Chondrocyte (in vitro differentiated cells): ENCODE results near the gene HSD17B2. TPM values are rescaled to one million over a fixed set of nuclear protein-coding genes. Genes with fewer than 3 reads are reported as not detected.

Experiments used
- DNase-seq: peaks from one replicate; pipeline ENCODE4 v3.0.0; 2021; ENCODE audit warnings: mixed read lengths, low spot score
- H3K27ac Mint-ChIP-seq: one replicate; pipeline ENCODE4 v1.8.0; 2021; ENCODE audit warnings: mild to moderate bottlenecking, moderate library complexity, mixed read lengths; ENCODE audit not compliant: unreplicated experiment
- H3K27me3 Mint-ChIP-seq: 2 replicates; pipeline ENCODE4 v1.8.0; 2021; ENCODE audit warnings: low read depth, mixed read lengths
- H3K36me3 Mint-ChIP-seq: 2 replicates; pipeline ENCODE4 v1.8.0; 2021; ENCODE audit warnings: low read depth, mixed read lengths
- H3K4me1 Mint-ChIP-seq: 2 replicates; pipeline ENCODE4 v1.8.0; 2021; ENCODE audit warnings: low read depth, mild to moderate bottlenecking, mixed read lengths
- H3K4me3 Mint-ChIP-seq: one replicate; pipeline ENCODE4 v1.8.0; 2021; ENCODE audit warnings: mild to moderate bottlenecking, moderate library complexity, mixed read lengths; ENCODE audit not compliant: unreplicated experiment
- H3K9me3 Mint-ChIP-seq: 2 replicates; pipeline ENCODE4 v1.8.0; 2021; ENCODE audit warnings: low read depth, mixed read lengths
- total RNA-seq: library from RNA; stranded (reverse); gene quantifications from 3 replicates; pipeline ENCODE4 v1.2.1, GENCODE V29; 2021
- TF ChIP-seq, protein P1 (sequence below): fragments of 200-600 bp; sonication (generic); IDR thresholded peaks from 2 replicates; pipeline ENCODE4 v1.5.0; 2021; ENCODE audit warnings: antibody characterized with exemption, mild to moderate bottlenecking, moderate library complexity

HSD17B2 gene
- total RNA-seq, 1 donor from 2014 or later: not detected

DNA sequence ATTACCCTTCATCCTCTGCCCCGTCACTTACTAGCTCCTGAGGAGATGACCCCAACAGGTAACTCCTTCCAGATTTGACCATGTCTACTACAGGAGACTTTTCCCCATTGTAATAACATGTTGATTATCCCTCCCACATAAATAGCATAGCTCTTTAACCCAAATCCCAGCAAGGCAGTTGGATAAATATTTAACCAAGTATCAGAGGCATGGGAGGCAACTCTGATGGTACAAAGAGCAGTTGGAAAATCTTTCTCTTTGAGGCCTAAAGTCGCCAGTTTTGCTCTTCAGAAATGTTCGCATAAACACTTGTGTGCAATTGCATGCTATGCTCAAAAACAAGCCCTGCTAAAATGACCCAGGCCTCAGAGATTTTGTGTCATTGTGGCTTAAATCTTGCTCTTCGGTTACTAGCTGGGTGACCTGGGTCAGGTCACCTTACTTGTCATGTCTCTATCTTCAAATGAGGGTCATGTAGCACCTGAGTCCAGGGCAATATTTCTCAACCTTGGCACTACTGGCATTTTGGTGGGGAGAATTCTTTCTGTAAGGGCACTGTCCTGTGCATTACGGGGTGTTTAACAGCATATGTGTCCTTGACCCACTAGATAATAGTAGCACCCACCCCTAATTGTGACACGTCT lies 48.8 kb downstream of the HSD17B2 start:
- H3K4me3 Mint-ChIP-seq: no peak overlapping the region

GRCh38 chr16:82085011-82085779 lies 50.1 kb downstream of the HSD17B2 start:
- Mint-ChIP-seq H3K27me3 (peaks cover 25% of the 10 kb centered on the region), H3K36me3 (no peaks in the 10 kb centered on the region), H3K9me3 (no peaks in the 10 kb centered on the region), H3K4me3 (no peak overlapping the region), H3K27ac (no peak overlapping the region), H3K4me1 (no peaks in the 10 kb centered on the region)
- TF ChIP-seq, protein P1, sequence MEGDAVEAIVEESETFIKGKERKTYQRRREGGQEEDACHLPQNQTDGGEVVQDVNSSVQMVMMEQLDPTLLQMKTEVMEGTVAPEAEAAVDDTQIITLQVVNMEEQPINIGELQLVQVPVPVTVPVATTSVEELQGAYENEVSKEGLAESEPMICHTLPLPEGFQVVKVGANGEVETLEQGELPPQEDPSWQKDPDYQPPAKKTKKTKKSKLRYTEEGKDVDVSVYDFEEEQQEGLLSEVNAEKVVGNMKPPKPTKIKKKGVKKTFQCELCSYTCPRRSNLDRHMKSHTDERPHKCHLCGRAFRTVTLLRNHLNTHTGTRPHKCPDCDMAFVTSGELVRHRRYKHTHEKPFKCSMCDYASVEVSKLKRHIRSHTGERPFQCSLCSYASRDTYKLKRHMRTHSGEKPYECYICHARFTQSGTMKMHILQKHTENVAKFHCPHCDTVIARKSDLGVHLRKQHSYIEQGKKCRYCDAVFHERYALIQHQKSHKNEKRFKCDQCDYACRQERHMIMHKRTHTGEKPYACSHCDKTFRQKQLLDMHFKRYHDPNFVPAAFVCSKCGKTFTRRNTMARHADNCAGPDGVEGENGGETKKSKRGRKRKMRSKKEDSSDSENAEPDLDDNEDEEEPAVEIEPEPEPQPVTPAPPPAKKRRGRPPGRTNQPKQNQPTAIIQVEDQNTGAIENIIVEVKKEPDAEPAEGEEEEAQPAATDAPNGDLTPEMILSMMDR: no peak
- DNase-seq: no peak

More for the DNA sequence above, 48.8 kb downstream of the HSD17B2 start:
- no peak for DNase-seq
- no peak overlapping the region for H3K27ac Mint-ChIP-seq
- H3K4me1 Mint-ChIP-seq: no peaks in the 10 kb centered on the region
- H3K36me3 Mint-ChIP-seq: no peaks in the 10 kb centered on the region
- peaks cover 7% of the 10 kb centered on the region for H3K9me3 Mint-ChIP-seq
- TF ChIP-seq, protein P1: no peak
- H3K27me3 Mint-ChIP-seq: peaks cover 32% of the 10 kb centered on the region

DNA sequence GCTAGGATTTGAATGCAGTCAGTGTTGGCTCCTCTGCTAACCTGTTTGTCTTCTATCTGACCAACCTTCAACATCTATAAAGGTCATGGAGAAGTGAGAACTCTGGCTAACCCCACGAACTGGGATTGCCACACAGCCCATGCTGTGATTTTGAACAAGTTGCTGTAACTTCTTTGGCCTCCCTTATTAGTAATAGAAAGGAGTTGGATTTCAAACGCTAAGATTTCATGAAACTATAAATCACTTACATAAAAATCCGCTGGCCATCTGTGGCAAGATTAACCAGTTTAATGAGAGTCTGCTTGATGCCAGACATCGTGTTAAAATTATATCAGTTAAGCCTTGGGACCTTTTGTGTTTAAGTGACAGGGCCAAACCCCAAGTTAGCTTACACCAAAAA lies 53.4 kb downstream of the HSD17B2 start:
- Mint-ChIP-seq H3K27ac (no peak overlapping the region), H3K27me3 (peaks cover 12% of the 10 kb centered on the region), H3K4me3 (no peak overlapping the region), H3K4me1 (peaks cover 15% of the 10 kb centered on the region), H3K36me3 (no peaks in the 10 kb centered on the region), H3K9me3 (no peaks in the 10 kb centered on the region)
- DNase-seq: no peak
- TF ChIP-seq, protein P1: no peak

GRCh38 chr16:82091241-82091640 lies 56.2 kb downstream of the HSD17B2 start:
- no peak for DNase-seq
- no peaks in the 10 kb centered on the region for H3K9me3 Mint-ChIP-seq
- H3K27ac Mint-ChIP-seq: peak overlapping the region; percentile 23
- peaks cover 6% of the 10 kb centered on the region for H3K27me3 Mint-ChIP-seq
- H3K4me1 Mint-ChIP-seq: peaks cover 15% of the 10 kb centered on the region
- H3K36me3 Mint-ChIP-seq: no peaks in the 10 kb centered on the region
- TF ChIP-seq, protein P1: no peak
- no peak overlapping the region for H3K4me3 Mint-ChIP-seq

DNA sequence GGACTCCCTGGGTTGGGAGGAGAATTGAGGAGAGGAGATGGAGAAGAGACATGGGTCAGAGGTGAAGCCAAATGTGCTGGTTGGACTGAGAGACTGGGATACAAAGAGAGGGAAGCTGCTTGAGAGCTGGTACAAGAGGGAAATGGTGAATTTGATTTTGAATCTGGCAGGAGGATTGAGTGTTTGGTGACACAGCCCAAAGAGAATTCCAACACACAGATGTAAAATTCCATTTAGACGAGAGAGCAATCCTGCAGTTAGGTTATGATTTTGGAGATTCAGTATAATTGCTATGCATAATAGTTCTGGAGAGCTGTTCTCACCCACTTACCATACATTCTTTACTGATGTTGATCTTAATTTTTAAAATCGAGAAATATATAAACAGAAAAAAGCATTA lies 57.7 kb downstream of the HSD17B2 start:
- peaks cover 1% of the 10 kb centered on the region for H3K27me3 Mint-ChIP-seq
- H3K4me3 Mint-ChIP-seq: no peak overlapping the region
- H3K9me3 Mint-ChIP-seq: no peaks in the 10 kb centered on the region
- DNase-seq: no peak
- TF ChIP-seq, protein P1: no peak
- H3K4me1 Mint-ChIP-seq: peaks cover 15% of the 10 kb centered on the region
- H3K27ac Mint-ChIP-seq: no peak overlapping the region
- no peaks in the 10 kb centered on the region for H3K36me3 Mint-ChIP-seq
